HEK293 (cell line): ENCODE data around the gene ZSCAN1.

Experiments used
- CTCF ChIP-seq: fragments of 450-650 bp; formaldehyde crosslinking; IDR thresholded peaks from 2 replicates; pipeline ENCODE4 v1.5.1; 2016; ENCODE audit warnings: missing biosample characterization, missing genetic modification characterization
- PBX3 ChIP-seq: sonication (generic); formaldehyde crosslinking; IDR thresholded peaks from 2 replicates; pipeline ENCODE4 v1.8.1; 2022; ENCODE audit warnings: mild to moderate bottlenecking, moderate library complexity, missing genetic modification reagents
- TRIM28 ChIP-seq: IDR thresholded peaks from 2 replicates; pipeline ENCODE4 v1.6.1; 2011; ENCODE audit warnings: low read length, control low read depth, borderline replicate concordance
- ZNF280D ChIP-seq: fragments of 450-650 bp; formaldehyde crosslinking; IDR thresholded peaks from 2 replicates; pipeline ENCODE4 v1.5.1; 2016; ENCODE audit warnings: missing biosample characterization, missing genetic modification characterization
- TF ChIP-seq, protein P1 (sequence below): fragments of 450-650 bp; formaldehyde crosslinking; IDR thresholded peaks from 2 replicates; pipeline ENCODE4 v1.5.1; 2016; ENCODE audit warnings: missing biosample characterization, missing genetic modification characterization

DNA sequence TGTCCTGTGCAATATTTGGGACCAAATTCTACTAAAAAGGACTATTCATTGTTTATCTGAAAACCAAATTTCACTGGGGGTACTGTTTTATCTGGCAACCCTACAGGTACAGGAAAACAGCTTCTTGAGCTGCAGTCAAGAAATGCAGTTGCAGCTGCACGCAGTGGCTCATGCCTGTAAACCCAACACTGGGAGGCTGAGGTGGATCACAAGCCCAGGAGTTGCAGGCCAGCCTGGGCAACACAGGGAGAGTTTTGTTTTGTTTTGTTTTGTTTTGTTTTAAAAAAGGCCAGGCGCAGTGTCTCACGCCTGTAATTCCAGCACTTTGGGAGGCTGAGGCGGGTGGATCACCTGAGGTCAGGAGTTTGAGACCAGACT lies 11.6 kb upstream of the ZSCAN1 start:
- no peak for TF ChIP-seq CTCF (tag by site-specific recombination)
- TF ChIP-seq TRIM28 = no peak
- TF ChIP-seq, protein P1, sequence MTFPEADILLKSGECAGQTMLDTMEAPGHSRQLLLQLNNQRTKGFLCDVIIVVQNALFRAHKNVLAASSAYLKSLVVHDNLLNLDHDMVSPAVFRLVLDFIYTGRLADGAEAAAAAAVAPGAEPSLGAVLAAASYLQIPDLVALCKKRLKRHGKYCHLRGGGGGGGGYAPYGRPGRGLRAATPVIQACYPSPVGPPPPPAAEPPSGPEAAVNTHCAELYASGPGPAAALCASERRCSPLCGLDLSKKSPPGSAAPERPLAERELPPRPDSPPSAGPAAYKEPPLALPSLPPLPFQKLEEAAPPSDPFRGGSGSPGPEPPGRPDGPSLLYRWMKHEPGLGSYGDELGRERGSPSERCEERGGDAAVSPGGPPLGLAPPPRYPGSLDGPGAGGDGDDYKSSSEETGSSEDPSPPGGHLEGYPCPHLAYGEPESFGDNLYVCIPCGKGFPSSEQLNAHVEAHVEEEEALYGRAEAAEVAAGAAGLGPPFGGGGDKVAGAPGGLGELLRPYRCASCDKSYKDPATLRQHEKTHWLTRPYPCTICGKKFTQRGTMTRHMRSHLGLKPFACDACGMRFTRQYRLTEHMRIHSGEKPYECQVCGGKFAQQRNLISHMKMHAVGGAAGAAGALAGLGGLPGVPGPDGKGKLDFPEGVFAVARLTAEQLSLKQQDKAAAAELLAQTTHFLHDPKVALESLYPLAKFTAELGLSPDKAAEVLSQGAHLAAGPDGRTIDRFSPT (tag by site-specific recombination) = no peak
- no peak for TF ChIP-seq ZNF280D
- no peak for TF ChIP-seq PBX3
